Right lobe of liver (tissue), 4 donors: ENCODE measurements around the gene SLC38A10.

ENCODE experiments used
- POLR2A ChIP-seq: fragments of 450-650 bp; IDR thresholded peaks from one replicate; pipeline ENCODE4 v1.6.1; 2017; ENCODE audit warnings: antibody characterized with exemption, mild to moderate bottlenecking
- TF ChIP-seq, protein P1 (sequence below), 4 donors: fragments of 200-600 bp in 3 of 4; fragments of 450-650 bp in 1 of 4; IDR thresholded peaks; one replicate each; pipeline versions ENCODE4 v1.5.1 to v1.8.0; 2016 to 2022; ENCODE audit warnings: antibody characterized with exemption in 4 of 4, mild to moderate bottlenecking in 2 of 4
- donor health status: DM: no; HTN: no; CAD: no.
- donor health status: DM: no; HTN: no; CAD: no.
- donor health status: DM: no; HTN: yes; CAD: no.

DNA sequence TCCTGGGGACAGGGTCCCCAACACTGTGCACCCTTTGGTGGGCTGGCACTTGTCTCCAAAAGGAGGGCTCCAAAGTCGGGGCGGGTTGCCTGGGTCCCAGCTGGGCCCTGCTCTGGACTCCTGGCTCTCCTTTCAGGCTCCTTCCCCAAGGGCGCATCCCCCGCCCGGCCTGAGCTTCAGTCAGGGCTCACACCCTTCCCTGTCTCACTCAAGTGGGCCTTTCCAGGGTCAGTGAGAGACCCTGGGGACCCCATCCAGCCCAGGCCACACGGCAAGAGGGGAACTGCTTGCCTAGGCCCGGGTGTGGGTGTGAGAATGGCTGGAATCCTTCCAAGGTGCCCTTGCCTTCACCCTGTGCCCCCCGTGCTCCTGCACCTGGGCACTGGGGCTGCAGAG is 41.8 kb upstream of the SLC38A10 start:
- TF ChIP-seq, protein P1, sequence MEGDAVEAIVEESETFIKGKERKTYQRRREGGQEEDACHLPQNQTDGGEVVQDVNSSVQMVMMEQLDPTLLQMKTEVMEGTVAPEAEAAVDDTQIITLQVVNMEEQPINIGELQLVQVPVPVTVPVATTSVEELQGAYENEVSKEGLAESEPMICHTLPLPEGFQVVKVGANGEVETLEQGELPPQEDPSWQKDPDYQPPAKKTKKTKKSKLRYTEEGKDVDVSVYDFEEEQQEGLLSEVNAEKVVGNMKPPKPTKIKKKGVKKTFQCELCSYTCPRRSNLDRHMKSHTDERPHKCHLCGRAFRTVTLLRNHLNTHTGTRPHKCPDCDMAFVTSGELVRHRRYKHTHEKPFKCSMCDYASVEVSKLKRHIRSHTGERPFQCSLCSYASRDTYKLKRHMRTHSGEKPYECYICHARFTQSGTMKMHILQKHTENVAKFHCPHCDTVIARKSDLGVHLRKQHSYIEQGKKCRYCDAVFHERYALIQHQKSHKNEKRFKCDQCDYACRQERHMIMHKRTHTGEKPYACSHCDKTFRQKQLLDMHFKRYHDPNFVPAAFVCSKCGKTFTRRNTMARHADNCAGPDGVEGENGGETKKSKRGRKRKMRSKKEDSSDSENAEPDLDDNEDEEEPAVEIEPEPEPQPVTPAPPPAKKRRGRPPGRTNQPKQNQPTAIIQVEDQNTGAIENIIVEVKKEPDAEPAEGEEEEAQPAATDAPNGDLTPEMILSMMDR (IDR thresholded peaks at IDR 0.05): no peak
- no peak for TF ChIP-seq POLR2A
